Activated naive CD8-positive, alpha-beta T cell treated with anti-CD3 and anti-CD28 coated beads, Interleukin-2, amount 10 ng/mL, durations not matched to agents 7 days and 5 days (primary cell): ENCODE measurements around the gene PEX6. TPM values are rescaled to one million over a fixed set of nuclear protein-coding genes. Genes with fewer than 3 reads are reported as not detected.

Experiments used
- ATAC-seq: fragments of 150-1000 bp; cut with Tn5 transposase; one replicate; pipeline ENCODE4 v1.10.0; 2021; ENCODE audit warnings: low read depth, moderate library complexity
- POLR2A ChIA-PET: fragments of 350-600 bp; sonication (Branson Sonifier 250); formaldehyde crosslinking; loops from one replicate; lab custom pipeline; 2021; ENCODE audit warnings: antibody characterized with exemption; lab: Charles Lee
- DNase-seq: peaks from one replicate; pipeline ENCODE4 v3.0.0; 2021
- H3K27ac Mint-ChIP-seq: one replicate; pipeline ENCODE4 v1.8.0; 2022; ENCODE audit warnings: mild to moderate bottlenecking, mixed read lengths
- H3K27me3 Mint-ChIP-seq: one replicate; pipeline ENCODE4 v1.8.0; 2022; ENCODE audit warnings: mild to moderate bottlenecking, moderate library complexity, mixed read lengths
- H3K36me3 Mint-ChIP-seq: one replicate; pipeline ENCODE4 v1.8.0; 2021; ENCODE audit warnings: mild to moderate bottlenecking, mixed read lengths
- H3K4me1 Mint-ChIP-seq: one replicate; pipeline ENCODE4 v1.8.0; 2021; ENCODE audit warnings: mixed read lengths
- H3K4me3 Mint-ChIP-seq: one replicate; pipeline ENCODE4 v1.8.0; 2022; ENCODE audit warnings: mild to moderate bottlenecking, moderate library complexity, mixed read lengths
- H3K9me3 Mint-ChIP-seq: one replicate; pipeline ENCODE4 v1.8.0; 2021; ENCODE audit warnings: mixed read lengths
- total RNA-seq, 2 experiments: library from RNA; stranded (reverse); gene quantifications; one replicate each; pipeline ENCODE4 v1.2.3, GENCODE V29; 2021

PEX6 gene
- 10 to 100 TPM; 27.1 to 27.6 TPM for total RNA-seq

DNA sequence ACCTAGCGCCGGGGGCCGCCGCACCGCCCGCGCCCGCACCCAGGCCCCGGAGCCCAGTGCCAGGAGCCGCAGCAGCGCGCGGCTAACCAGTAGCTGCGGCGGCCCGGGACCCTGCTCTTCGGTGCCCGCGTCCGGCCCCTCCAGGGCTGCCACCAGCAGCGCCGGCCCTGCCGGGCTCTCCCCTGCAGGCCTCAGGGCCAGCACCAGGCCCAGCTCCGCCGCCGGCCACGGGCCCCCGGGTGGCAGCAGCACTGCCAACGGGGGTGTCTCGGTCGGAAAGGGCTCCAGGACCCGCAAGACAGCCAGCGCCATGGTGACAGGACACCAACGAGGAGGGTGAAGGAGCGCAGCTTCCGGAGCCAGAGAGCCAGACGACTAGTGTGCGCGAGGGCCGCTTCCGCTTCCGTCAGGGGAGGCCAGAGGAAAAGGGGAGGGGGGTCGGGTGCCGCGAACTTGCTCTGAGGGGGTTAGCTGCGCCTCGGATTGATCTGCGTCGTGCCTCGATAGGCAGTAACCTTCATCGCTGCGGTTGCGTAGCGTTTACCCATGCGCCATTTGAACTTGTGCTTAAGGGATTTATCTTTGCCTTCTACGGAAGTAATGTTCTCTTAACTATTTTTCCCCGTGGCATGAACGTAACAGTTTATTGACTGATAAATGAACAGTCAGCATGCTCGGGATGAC is at the start of gene PEX6:
PEX6 (minus strand) TSS at position 343 of the 684 bp plus-strand sequence; CDS start at position 312, 31 bp downstream.
- POLR2A ChIA-PET, result interaction anchor here (0.6 to 3.4 kb wide), 30 partner anchors 9 to 233 kb away, joined by 3 to 66 read pairs (median 5); partner anchors contain the start of genes BICRAL, CNPY3, CUL7 and CUL9
- DNase-seq (peak; percentile 93), ATAC-seq (peak; percentile 94)
- Mint-ChIP-seq H3K9me3 (no peaks in the 10 kb centered on the region), H3K27me3 (no peaks in the 10 kb centered on the region), H3K27ac (peak within 1 kb of the TSS; percentile 98), H3K4me1 (peaks cover 34% of the 10 kb centered on the region), H3K4me3 (peak within 1 kb of the TSS; percentile 89), H3K36me3 (peaks cover 12% of the 10 kb centered on the region)

DNA sequence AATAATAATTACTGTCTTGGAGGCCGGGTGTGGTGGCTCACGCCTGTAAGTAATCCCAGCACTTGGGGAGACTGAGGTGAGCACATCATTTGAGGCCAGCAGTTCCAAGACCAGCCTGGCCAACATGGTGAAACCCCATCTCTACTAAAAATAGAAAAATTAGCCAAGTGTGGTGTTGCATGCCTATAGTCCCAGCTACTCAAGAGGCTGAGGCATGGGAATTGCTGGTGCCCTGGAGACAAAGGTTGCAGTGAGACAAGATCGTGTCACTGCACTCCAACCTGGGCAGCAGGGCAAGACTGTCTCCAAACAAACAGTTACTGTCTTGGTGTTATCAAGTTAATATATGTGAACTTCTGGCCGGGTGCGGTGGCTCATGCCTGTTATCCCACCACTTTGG is 47.4 kb upstream of the PEX6 start:
- no peaks in the 10 kb centered on the region for H3K9me3 Mint-ChIP-seq
- no peak overlapping the region for H3K4me3 Mint-ChIP-seq
- POLR2A ChIA-PET, result no interaction called here

DNA sequence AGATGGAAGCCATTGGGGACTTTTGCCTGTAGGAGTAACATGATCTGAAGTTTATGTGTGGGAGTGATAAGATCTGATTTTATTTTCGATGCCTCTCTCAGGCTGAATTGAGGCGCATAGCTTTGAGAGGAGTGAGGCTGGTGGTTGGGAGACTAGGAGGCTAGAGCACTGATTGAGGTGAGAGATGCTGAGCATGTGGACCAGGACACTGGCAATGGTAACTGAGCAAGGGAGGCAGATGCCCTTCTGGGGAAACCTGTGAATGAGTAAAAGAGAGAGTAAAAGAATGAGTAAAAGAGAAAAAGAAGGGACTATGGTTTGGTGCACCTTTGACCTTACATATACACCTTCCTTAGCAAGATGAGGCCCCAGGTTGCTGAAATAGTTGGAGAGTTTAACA is 45.5 kb upstream of the PEX6 start:
- H3K9me3 Mint-ChIP-seq, result no peaks in the 10 kb centered on the region
- peaks cover 35% of the 10 kb centered on the region for H3K36me3 Mint-ChIP-seq
- no peak overlapping the region for H3K4me3 Mint-ChIP-seq
- peak overlapping the region; percentile 5 for H3K27ac Mint-ChIP-seq
- no peak for DNase-seq
- H3K4me1 Mint-ChIP-seq, result peaks cover 13% of the 10 kb centered on the region
- ATAC-seq, result no peak
- H3K27me3 Mint-ChIP-seq, result no peaks in the 10 kb centered on the region
- POLR2A ChIA-PET, result interaction anchor here (0.7 to 0.9 kb wide), 2 partner anchors 29 to 134 kb away, joined by 3 read pairs; partner anchors contain the start of gene CUL7

More for the DNA sequence above, 47.4 kb upstream of the PEX6 start:
- H3K36me3 Mint-ChIP-seq, result peaks cover 29% of the 10 kb centered on the region
- H3K4me1 Mint-ChIP-seq, result peaks cover 8% of the 10 kb centered on the region
- ATAC-seq, result no peak
- DNase-seq, result no peak
- no peak overlapping the region for H3K27ac Mint-ChIP-seq
- H3K27me3 Mint-ChIP-seq, result no peaks in the 10 kb centered on the region

DNA sequence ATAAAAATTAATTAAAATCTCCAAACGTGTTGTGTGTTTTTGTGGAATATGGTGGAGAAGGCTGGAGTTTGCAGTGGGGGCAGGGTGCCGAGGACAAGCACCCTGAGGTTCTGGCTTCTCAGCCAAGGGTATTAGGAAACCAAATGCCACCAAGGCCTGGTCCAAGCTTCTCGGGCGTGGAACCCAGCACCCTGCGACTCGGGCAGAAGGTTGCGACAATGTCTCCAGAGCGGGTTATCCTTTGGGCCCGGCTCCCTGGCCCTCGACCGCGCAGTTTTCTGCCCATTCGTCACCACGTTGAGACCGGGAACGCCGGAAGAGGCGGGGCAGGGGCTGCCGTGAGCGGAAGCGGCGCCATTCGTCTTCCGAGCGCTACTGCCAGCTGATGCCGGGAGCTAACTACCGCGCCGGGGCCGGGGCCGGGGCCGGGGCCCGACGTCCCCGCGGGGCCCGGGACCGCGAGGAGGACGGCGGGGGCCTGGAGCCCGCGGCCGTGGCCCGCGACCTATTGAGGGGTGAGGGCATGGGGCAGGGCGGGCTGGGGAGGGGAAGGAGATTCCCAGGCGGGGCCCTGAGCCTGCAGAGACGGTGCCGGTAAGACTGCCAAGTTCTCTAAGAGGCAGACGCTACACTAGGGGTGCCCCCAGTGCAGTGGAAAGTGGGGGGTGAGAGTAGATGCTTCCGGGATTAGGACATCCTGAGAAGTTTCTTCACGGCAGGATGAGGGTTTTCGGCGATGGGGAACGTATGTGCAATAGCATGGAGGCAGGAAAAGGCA is 42.5 kb upstream of the PEX6 start, which contains the start of gene RRP36:
RRP36 (plus strand) TSS at position 354 of the 778 bp plus-strand sequence; CDS start at position 386, 32 bp downstream.
- Mint-ChIP-seq H3K36me3 (peaks cover 29% of the 10 kb centered on the region), H3K27ac (peak within 1 kb of the TSS; percentile 93), H3K4me1 (peaks cover 19% of the 10 kb centered on the region), H3K4me3 (peak within 1 kb of the TSS; percentile 98), H3K9me3 (no peaks in the 10 kb centered on the region), H3K27me3 (no peaks in the 10 kb centered on the region)
- DNase-seq (peak; percentile 72), ATAC-seq (peak; percentile 75)
- POLR2A ChIA-PET, result interaction anchor here (0.7 to 2.6 kb wide), 15 partner anchors 14 to 131 kb away, joined by 3 to 16 read pairs (median 5); partner anchors contain the start of genes CNPY3, CUL7, KLC4 and MRPL2

DNA sequence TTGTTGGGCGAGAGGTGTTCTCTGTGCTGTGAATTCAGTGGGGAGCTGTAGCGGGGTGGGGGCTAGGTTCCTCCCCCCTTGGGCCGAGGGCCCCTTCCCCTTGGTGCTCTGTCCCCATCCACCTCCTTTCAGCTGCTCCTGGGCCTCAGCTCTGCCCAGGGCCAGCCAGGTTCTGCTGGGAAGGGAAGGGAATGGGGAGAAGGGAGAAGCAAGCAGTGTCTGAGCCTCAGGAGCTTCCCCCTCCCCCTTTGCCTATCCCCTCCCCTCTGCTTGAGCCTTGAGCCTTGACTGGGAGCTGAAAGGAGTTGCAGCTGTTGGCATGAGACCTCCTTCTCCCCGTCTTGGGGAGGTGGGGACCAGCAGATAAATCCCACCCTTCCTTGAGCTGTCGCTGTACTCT is 41.9 kb upstream of the PEX6 start:
- DNase-seq (no peak), ATAC-seq (peak; percentile 7)
- H3K4me1 Mint-ChIP-seq, result peaks cover 22% of the 10 kb centered on the region
- no peaks in the 10 kb centered on the region for H3K27me3 Mint-ChIP-seq
- H3K9me3 Mint-ChIP-seq, result no peaks in the 10 kb centered on the region
- peak overlapping the region; percentile 81 for H3K27ac Mint-ChIP-seq
- peaks cover 30% of the 10 kb centered on the region for H3K36me3 Mint-ChIP-seq
- peak overlapping the region; percentile 83 for H3K4me3 Mint-ChIP-seq
- POLR2A ChIA-PET, result interaction anchor here (0.7 to 2.6 kb wide), 13 partner anchors 9 to 130 kb away, joined by 3 to 16 read pairs (median 5); partner anchors contain the start of genes CNPY3, CUL7, KLC4 and MRPL2

DNA sequence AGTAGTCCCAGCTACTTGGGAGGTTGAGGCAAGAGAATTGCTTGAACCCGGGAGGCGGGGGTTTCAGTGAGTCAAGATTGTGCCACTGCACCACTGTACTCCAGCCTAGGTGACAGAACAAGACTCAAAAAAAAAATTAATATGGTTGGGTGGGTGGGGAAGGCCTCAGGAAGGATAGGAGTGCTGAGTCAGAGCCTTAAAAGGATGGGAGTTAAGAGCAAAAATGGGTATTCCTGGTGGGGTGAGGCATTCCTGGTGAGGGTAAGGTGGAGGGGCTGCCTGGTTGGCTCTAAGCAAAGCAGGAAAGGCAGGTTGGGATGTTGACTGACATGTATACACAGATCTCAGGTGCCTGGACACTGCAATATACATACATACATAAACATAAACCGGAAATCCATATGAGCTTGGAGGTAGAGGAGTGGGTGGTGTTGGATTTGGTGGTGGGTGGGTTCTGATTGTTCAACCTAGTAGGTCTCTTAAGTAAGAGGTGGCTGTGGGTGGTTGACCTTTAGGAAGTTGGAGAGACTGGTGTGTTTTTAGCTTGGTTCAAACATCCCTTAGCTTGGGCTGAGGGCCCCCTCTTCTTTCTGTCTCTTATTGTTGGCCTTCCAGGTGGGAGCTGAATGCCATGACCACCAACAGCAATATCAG is 41.2 kb upstream of the PEX6 start:
- POLR2A ChIA-PET, result interaction anchor here (1.1 to 2.6 kb wide), 6 partner anchors 10 to 91 kb away, joined by 3 to 16 read pairs (median 13); partner anchors contain the start of genes CNPY3, CUL7, KLC4 and MRPL2
- DNase-seq, result no peak
- Mint-ChIP-seq H3K4me3 (peak overlapping the region; percentile 28), H3K27ac (peak overlapping the region; percentile 8), H3K9me3 (no peaks in the 10 kb centered on the region), H3K27me3 (no peaks in the 10 kb centered on the region), H3K36me3 (peaks cover 28% of the 10 kb centered on the region), H3K4me1 (peaks cover 22% of the 10 kb centered on the region)
- ATAC-seq, result no peak

- Mint-ChIP-seq H3K9me3 (no peaks in the 10 kb centered on the region), H3K36me3 (peaks cover 22% of the 10 kb centered on the region), H3K27ac (no peak overlapping the region), H3K4me3 (no peak overlapping the region), H3K4me1 (peaks cover 26% of the 10 kb centered on the region), H3K27me3 (no peaks in the 10 kb centered on the region)
- POLR2A ChIA-PET, result no interaction called here
- no peak for ATAC-seq
- no peak for DNase-seq
Measured at GRCh38 chr6:43019152-43019551, 40.2 kb upstream of the PEX6 start.

DNA sequence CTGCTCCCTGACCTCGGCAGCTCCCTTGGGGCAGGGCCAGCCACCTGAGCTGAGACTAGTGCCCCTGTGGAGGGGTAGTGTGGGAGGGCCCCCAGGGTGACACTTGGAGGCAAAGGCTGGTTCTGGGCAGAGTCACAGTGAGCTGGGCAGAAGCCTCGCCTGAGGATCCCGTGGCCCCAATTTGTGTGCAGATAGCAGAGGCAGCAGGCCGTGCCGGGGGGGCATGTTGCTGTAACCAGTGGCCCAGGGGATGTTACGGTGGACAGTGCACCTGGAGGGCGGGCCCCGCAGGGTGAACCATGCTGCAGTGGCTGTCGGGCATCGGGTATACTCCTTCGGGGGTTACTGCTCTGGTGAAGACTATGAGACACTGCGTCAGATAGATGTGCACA is 38.0 kb upstream of the PEX6 start:
- Mint-ChIP-seq H3K4me1 (peaks cover 40% of the 10 kb centered on the region), H3K36me3 (peaks cover 31% of the 10 kb centered on the region), H3K9me3 (no peaks in the 10 kb centered on the region), H3K27ac (no peak overlapping the region), H3K27me3 (no peaks in the 10 kb centered on the region), H3K4me3 (no peak overlapping the region)
- POLR2A ChIA-PET, result no interaction called here
- ATAC-seq (no peak), DNase-seq (no peak)

GRCh38 chr6:43016176-43016942 is 37.4 kb upstream of the PEX6 start:
- POLR2A ChIA-PET, result interaction anchor here (1.0 kb wide), 1 partner anchor 37 kb away, joined by 5 read pairs; the partner anchor contains the start of gene PEX6
- Mint-ChIP-seq H3K4me3 (peak overlapping the region; percentile 25), H3K36me3 (peaks cover 32% of the 10 kb centered on the region), H3K27ac (no peak overlapping the region), H3K4me1 (peaks cover 45% of the 10 kb centered on the region), H3K27me3 (no peaks in the 10 kb centered on the region), H3K9me3 (no peaks in the 10 kb centered on the region)
- ATAC-seq, result no peak
- no peak for DNase-seq

DNA sequence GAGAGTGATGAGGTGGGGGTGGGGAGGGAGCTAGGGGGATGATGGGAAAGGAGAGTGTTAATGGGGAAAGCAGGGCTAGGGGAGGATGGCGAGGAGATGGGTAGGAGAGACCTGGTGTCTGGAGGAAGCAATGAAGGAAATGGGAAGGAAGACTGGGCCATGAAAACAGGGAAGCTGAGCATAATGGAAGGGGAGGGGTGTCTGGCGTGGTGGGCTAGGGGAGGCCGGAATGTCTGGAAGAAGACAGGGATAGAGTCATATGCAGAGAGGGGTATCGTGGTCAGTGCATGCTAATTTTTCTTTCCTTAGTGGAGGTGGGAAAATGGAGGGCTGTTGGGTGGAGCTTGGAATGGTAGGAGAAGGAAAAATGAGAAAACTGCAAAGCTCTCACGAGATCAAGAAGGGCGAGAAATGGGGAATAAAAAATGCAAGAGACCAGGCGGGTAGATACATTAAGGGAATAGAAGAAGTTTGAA is 35.5 kb upstream of the PEX6 start:
- Mint-ChIP-seq H3K4me3 (peak overlapping the region; percentile 93), H3K36me3 (peaks cover 25% of the 10 kb centered on the region), H3K4me1 (peaks cover 41% of the 10 kb centered on the region), H3K27me3 (no peaks in the 10 kb centered on the region), H3K27ac (peak overlapping the region; percentile 92), H3K9me3 (no peaks in the 10 kb centered on the region)
- no peak for DNase-seq
- no peak for ATAC-seq
- POLR2A ChIA-PET, result interaction anchor here (0.6 to 3.3 kb wide), 10 partner anchors 30 to 451 kb away, joined by 3 to 25 read pairs (median 8); partner anchors contain the start of genes CNPY3, CUL7, KLC4 and MRPL2

GRCh38 chr6:43013843-43014433 is 35.0 kb upstream of the PEX6 start, which contains the start of the genes KLHDC3 and MEA1:
TSS of gene KLHDC3 (plus strand) at chr6:43014249. CDS start at chr6:43017193, 2,944 bp downstream.
TSS of gene MEA1 (minus strand) at chr6:43013946. CDS start at chr6:43013813, 133 bp downstream.
- Mint-ChIP-seq H3K4me3 (peak within 1 kb of the TSS; percentile 93), H3K4me1 (peaks cover 41% of the 10 kb centered on the region)

More at GRCh38 chr6:43013843-43014433, 35.0 kb upstream of the PEX6 start, which contains the start of the genes KLHDC3 and MEA1:
- Mint-ChIP-seq H3K9me3 (no peaks in the 10 kb centered on the region), H3K27ac (peak within 1 kb of the TSS; percentile 92), H3K36me3 (peaks cover 24% of the 10 kb centered on the region), H3K27me3 (no peaks in the 10 kb centered on the region)
- DNase-seq, result peak; percentile 94
- ATAC-seq, result peak; percentile 95
- POLR2A ChIA-PET, result interaction anchor here (0.6 to 3.3 kb wide), 13 partner anchors 9 to 450 kb away, joined by 3 to 25 read pairs (median 5); partner anchors contain the start of genes CNPY3, CUL7, KLC4 and MRPL2
